ENCODE data around the gene IL1B.

Gene IL1B

DNA sequence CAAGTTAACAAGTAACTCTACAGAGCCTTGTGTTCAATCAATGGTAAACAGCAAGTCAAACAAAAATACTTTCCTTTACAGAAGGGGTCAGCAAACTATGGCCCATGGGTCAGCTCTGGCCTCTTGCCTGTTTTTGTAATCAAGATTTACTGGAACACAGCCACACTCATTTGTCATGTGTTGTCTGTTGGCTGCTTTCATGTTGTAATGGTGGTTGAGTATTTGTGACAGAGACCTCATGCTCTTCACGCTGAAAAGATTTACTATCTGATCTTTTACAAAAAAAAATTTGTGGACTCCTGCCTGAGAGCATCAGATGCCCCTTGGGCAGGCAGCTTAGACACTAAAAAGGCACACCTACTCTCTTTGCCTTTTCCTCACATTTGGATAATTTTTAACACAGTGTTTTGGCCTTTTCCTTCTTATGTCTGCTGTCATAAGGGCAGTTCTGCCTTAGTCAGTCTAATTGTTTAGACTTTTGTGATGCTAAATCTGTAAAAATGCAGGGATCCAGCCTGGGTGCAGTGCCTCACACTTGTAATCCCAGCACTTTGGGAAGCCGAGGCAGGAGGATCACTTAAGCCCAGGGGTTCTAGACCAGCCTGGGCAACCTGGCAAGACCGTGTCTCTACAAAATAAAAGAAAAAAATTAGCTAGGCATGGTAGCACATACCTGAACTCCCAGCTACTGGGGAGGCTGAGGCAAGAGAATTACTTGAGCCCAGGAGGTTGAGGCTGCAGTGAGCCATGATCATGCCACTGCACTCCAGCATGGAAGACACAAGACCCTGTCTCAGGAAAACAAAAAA lies 18.3 kb downstream of the IL1B start:
- TF ChIP-seq ZFX (IDR thresholded peaks at IDR 0.05): no peak
- TF ChIP-seq, protein P1, sequence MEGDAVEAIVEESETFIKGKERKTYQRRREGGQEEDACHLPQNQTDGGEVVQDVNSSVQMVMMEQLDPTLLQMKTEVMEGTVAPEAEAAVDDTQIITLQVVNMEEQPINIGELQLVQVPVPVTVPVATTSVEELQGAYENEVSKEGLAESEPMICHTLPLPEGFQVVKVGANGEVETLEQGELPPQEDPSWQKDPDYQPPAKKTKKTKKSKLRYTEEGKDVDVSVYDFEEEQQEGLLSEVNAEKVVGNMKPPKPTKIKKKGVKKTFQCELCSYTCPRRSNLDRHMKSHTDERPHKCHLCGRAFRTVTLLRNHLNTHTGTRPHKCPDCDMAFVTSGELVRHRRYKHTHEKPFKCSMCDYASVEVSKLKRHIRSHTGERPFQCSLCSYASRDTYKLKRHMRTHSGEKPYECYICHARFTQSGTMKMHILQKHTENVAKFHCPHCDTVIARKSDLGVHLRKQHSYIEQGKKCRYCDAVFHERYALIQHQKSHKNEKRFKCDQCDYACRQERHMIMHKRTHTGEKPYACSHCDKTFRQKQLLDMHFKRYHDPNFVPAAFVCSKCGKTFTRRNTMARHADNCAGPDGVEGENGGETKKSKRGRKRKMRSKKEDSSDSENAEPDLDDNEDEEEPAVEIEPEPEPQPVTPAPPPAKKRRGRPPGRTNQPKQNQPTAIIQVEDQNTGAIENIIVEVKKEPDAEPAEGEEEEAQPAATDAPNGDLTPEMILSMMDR (conservative IDR thresholded peaks at IDR 0.05): no peak
- no peak overlapping the region for H3K27ac ChIP-seq

DNA sequence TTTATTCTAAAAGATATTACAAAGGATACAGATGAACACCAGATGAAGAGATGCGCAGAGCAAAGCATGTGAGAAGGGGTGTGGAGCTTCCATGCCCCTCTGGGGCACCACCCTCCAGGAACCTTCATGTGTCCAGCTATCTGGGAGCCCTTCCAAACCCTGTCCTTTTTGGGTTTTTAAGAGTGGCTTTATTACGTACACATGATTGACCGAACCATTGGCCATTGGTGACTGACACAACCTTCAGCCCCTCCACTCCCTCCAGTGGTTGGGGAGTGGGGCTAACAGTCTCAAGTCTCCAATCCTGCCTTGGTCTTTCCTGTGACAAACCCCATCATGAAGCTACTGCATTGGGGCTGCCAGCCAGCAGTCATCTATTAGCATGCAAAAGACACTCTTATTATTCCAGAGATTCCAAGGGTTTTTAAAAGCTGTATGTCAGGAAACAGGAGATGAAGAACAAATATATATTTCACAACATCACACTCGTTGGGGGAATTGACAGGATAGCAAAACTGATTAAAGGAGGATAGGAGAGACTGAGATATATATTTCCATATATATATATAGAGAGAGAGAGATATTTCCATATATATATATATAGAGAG lies 19.4 kb downstream of the IL1B start:
- H3K27ac ChIP-seq: no peak overlapping the region
- no peak for TF ChIP-seq ZFX (IDR thresholded peaks at IDR 0.05)
- TF ChIP-seq, protein P1 (conservative IDR thresholded peaks at IDR 0.05): no peak

DNA sequence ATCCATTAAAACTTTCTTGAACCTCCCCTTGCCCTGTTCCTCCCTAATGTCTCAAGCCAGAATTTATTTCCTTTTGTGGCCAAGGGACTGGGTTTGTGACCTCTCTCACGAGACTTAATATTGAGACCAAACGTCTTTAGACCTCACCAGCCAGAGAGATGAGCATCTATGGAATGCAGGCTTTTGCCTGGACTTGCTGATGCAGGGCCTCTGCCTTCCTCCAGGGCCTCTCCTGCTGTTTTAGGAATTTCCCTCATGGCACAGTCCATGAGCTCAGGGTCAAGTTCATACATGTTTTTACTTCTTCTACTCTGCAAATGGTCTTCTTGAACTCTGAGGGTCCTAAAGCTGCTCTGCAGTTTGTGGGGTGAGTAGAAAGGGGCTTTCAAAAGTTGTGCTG lies 22.3 kb downstream of the IL1B start:
- no peak overlapping the region for H3K27ac ChIP-seq
- TF ChIP-seq, protein P1 (conservative IDR thresholded peaks at IDR 0.05): no peak
- TF ChIP-seq ZFX (IDR thresholded peaks at IDR 0.05): no peak

DNA sequence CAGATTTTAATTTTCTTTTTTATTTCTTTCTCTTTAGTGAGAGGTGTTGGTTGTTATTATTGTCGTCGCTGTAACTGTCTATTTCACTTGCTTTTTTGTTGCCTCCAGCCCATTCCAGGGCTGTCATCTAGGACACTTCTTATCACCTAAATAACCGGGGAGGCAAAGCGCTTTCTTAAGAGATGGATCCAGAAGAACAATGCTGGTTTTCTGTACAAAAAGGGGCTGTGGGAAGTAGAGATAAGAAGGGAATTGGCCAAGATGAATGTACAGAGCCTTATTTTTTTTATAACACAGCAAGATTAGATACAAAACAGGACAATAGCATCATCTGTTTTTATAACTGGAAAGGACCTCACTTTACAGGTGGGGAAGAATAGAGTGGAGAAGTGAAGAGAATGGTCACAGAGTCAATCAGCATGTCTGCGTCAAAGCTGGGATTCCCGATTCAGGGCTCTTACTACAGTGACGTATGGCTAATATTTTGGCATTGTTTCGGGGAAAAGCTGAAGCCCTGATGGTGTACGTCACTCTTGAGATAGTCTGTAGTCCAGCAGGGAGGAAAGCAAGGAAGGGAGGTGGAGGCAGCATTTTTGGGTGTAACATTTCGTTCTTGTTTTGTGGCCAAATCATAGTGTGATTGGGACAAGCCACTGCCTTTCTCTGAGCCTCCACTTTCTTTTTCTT lies 23.2 kb downstream of the IL1B start:
- TF ChIP-seq ZFX (IDR thresholded peaks at IDR 0.05): no peak
- TF ChIP-seq, protein P1 (conservative IDR thresholded peaks at IDR 0.05): no peak
- H3K27ac ChIP-seq: no peak overlapping the region

DNA sequence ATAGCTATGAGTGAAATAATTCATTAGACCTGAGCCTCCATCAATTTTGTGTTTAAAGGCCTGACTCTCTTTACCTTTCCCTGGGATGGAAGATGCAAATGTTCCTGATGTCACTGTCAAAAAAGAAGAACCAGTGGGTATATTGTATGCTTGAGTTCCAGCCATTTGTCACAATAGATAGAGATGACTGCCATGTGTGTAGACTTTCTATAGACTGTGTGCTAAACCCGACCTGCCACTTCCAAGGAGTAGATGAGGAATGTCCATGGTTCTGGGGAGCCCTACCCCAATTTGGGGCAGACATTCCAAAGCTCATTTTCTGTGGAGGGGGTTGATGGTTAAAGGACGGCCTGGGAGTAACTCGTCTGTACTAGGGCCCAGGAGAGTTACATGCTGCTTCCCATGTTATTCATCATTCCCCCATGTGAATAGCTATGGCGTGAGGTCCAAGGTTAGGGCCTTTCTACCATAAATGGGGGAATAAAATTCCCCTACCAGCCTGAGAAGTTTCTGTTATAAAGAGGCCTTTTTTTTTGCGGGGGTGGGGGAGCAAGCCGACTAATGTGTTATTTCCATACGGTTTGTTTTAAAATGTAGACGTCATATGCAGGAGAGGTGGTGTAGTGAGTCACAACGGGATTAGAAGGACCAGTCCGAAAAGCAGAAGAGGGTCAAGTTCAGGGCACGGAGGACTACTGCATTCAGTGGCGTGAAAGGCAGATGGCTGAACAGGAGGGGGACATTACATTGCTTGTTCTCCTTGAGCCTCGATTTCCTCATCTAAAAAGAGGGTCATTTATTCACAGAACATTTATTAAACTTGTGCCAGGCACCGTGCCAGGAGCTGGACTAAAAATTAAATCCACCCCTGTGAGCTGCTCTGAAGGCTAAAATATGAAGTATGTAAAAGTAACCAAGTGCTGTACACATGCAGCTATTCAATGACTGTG lies 24.0 kb downstream of the IL1B start:
- H3K27ac ChIP-seq: no peak overlapping the region
- TF ChIP-seq, protein P1 (conservative IDR thresholded peaks at IDR 0.05): no peak
- no peak for TF ChIP-seq ZFX (IDR thresholded peaks at IDR 0.05)

DNA sequence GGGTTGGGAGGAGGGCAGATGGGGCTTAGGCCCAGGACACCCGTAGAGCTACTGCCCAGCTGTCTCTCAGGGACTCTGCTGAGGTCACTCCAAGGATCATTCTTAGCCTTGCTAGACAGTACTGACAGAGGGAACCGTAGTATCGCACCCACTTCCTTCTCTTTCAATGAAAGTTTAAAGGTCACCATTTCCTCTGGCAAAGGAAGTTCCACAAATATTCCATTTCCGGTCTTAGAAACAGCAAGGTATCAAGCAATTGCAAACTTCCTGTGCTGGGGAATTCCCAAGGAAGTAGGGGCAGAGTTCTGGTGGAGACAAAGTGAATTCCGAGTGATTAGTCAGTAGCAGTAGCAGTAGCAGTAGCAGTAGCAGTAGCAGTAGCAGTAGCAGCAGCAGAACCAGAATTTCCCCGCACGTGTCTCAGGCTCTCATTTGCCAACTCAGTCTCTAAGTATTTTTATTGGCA lies 24.7 kb downstream of the IL1B start:
- TF ChIP-seq ZFX (IDR thresholded peaks at IDR 0.05): no peak
- TF ChIP-seq, protein P1 (conservative IDR thresholded peaks at IDR 0.05): no peak

More for the DNA sequence above, 24.7 kb downstream of the IL1B start:
- H3K27ac ChIP-seq: no peak overlapping the region

All from C4-2B (cell line).